K562 (cell line): Measurements from ENCODE around the gene RASIP1. TPM values are rescaled to one million over a fixed set of nuclear protein-coding genes. Genes with fewer than 3 reads are reported as not detected.
A peak's percentile ranks its signal among the peaks of the same experiment; 100 is the strongest.

Source experiments
- ETV1 ChIP-seq: fragments of 450-650 bp; conservative IDR thresholded peaks from 2 replicates; pipeline ENCODE4 v1.6.1; 2016; ENCODE audit warnings: missing genetic modification characterization, control low read depth, low read depth, missing compliant biosample characterization
- EZH2 ChIP-seq: IDR thresholded peaks from 2 replicates; pipeline ENCODE4 v1.6.1; 2012; ENCODE audit warnings: low read depth, mild to moderate bottlenecking, inconsistent platforms, low read length, borderline replicate concordance
- FOXA3 ChIP-seq, 2 experiments: fragments of 450-650 bp in 1 of 2; sonication (generic) in 1 of 2; formaldehyde crosslinking; IDR thresholded peaks in 1 of 2; conservative IDR thresholded peaks in 1 of 2; 2 replicates each; pipeline versions ENCODE4 v1.4.0 to v1.8.0; 2020 to 2022; ENCODE audit warnings: mild to moderate bottlenecking in 2 of 2, missing genetic modification reagents in 1 of 2
- HNRNPL ChIP-seq: fragments of 200-400 bp; formaldehyde crosslinking; IDR thresholded peaks from 2 replicates; pipeline ENCODE4 v1.6.1; 2017; ENCODE audit warnings: low read depth, mild to moderate bottlenecking, low read length
- NRF1 ChIP-seq, 2 experiments: fragments of 450-650 bp; IDR thresholded peaks in 1 of 2; conservative IDR thresholded peaks in 1 of 2; 2 replicates each; pipeline ENCODE4 v1.6.1; 2014; ENCODE audit warnings: mild to moderate bottlenecking in 2 of 2
- PHB ChIP-seq: fragments of 250-450 bp; sonication (Bioruptor Pico); IDR thresholded peaks from 2 replicates; pipeline ENCODE4 v1.5.0; 2021
- POLR2G ChIP-seq: fragments of 200-400 bp; formaldehyde crosslinking; IDR thresholded peaks from 2 replicates; pipeline ENCODE4 v1.6.1; 2017; ENCODE audit warnings: low read depth, mild to moderate bottlenecking, antibody characterized with exemption, low read length, moderate library complexity
- TOE1 ChIP-seq, 2 experiments: fragments of 450-650 bp in 1 of 2; sonication (generic) in 1 of 2; formaldehyde crosslinking in 1 of 2; IDR thresholded peaks; 2 replicates each; pipeline versions ENCODE4 v1.7.1 to v1.8.0; 2016 to 2022; ENCODE audit warnings: borderline replicate concordance in 2 of 2, mild to moderate bottlenecking in 2 of 2, antibody characterized with exemption in 1 of 2, inconsistent platforms in 1 of 2, low read depth in 1 of 2, missing genetic modification reagents in 1 of 2, moderate library complexity in 1 of 2
- ZC3H4 ChIP-seq: sonication (generic); formaldehyde crosslinking; IDR thresholded peaks from 2 replicates; pipeline ENCODE4 v1.9.0; 2021; ENCODE audit warnings: missing genetic modification reagents, borderline replicate concordance
- polyA plus RNA-seq, 8 experiments: library from polyadenylated mRNA; depleted of rRNA in 4 of 8; stranded (reverse) in 5 of 8; unstranded in 3 of 8; fragments of >200 nt; fragmentation: Nextera tagmentation in 2 of 8; fragmentation: Illumina TruSeq in 1 of 8; extraction: Ambion mirVana in 2 of 8; extraction: Trizol in 1 of 8; gene quantifications; 2 replicates each; pipeline versions ENCODE4 v1.2.1 to v1.2.3, GENCODE V29; 2011 to 2014; ENCODE audit warnings: inconsistent platforms in 1 of 8, missing spikeins in 1 of 8
- total RNA-seq, 7 experiments: library from RNA; depleted of rRNA in 6 of 7; stranded (reverse); fragments of >200 nt in 6 of 7; fragmentation: Illumina TruSeq in 2 of 7; extraction: Trizol in 2 of 7; gene quantifications; 2 replicates each; pipeline versions ENCODE4 v1.2.1 to v1.2.3, GENCODE V29; 2011 to 2021; ENCODE audit warnings: low replicate concordance in 1 of 7

RASIP1 gene
- total and polyA plus RNA-seq, 9 of the 15 experiments (the other 6 are each of a cell fraction or from before 2014, with no cell fraction given): 0.20 to 4.7 (median 1.5) TPM

GRCh38 chr19:48752496-48753365, 12.3 kb upstream of the RASIP1 start, which contains the start of gene FUT1 (continued):
- peak; percentile 42 for TF ChIP-seq ETV1
- no peak for TF ChIP-seq TOE1 (IDR thresholded peaks at IDR 0.05; ENCODE audit: borderline replicate concordance)
- no peak for TF ChIP-seq TOE1 (CRISPR knock-in tag; IDR thresholded peaks at IDR 0.05; ENCODE audit: borderline replicate concordance, low read depth)
- peak; percentile 68 for TF ChIP-seq POLR2G
- TF ChIP-seq HNRNPL: peak; percentile 36; the same call in 1 of the 2 replicates
- TF ChIP-seq PHB (CRISPR knock-in tag): 0 out of 2 replicates have a peak, but pooled peaks have one; percentile 49
- TF ChIP-seq EZH2: no peak
- TF ChIP-seq NRF1 (conservative IDR thresholded peaks at IDR 0.05 in 1 of 2, IDR thresholded peaks at IDR 0.05 in 1 of 2): peak; percentile 8 to 30; a peak in 1 of 4 replicates
- 0 out of 4 replicates have a peak, but pooled peaks of 1 of the 2 experiments have one; percentile 23 for TF ChIP-seq FOXA3 (CRISPR knock-in tag; conservative IDR thresholded peaks at IDR 0.05 in 1 of 2, IDR thresholded peaks at IDR 0.05 in 1 of 2)
- 0 out of 2 replicates have a peak, but pooled peaks have one; percentile 26 for TF ChIP-seq ZC3H4 (CRISPR knock-in tag)
